ENCODE results near the gene FNDC7. TPM values are rescaled to one million over a fixed set of nuclear protein-coding genes. Genes with fewer than 3 reads are reported as not detected.
"Not testable (repeated sequence)": the region's sequence is repeated elsewhere in the genome, so short reads cannot be mapped to it uniquely, and the experiment has no call there.

The FNDC7 gene
- total RNA-seq, 1 donor from 2014 or later: under 0.01 TPM

DNA sequence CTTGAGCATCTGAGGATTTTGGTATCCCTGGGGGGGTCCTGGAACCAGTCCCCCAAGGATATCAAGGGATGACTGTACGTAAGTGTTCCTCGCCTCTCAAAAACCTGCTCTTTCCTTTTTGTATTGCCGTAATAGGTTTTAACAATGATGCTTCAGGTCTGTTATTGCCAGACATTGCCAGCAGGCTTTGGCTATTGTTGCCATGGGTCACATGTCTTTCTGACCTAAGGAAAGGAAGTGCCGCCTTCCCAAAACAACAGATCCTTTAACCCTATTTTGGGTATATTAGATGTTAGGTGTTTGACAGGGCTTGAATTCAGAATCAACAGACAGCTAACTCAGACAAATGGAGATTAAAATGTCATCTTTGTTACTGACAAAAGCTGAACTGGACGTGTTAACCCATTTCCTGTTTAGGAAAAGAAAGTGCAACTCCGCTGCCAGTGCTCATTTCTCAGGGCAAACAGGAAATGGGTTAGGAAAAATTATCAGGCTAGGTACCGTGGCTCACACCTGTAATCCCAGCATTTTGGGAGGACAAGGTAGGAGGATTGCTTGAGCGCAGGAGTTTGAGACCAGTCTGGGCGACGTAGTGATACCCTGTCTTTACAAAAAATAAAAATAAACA lies 33.0 kb upstream of the FNDC7 start:
- DNase-seq (ENCODE audit: low read depth): no peak
- TF ChIP-seq, protein P1, sequence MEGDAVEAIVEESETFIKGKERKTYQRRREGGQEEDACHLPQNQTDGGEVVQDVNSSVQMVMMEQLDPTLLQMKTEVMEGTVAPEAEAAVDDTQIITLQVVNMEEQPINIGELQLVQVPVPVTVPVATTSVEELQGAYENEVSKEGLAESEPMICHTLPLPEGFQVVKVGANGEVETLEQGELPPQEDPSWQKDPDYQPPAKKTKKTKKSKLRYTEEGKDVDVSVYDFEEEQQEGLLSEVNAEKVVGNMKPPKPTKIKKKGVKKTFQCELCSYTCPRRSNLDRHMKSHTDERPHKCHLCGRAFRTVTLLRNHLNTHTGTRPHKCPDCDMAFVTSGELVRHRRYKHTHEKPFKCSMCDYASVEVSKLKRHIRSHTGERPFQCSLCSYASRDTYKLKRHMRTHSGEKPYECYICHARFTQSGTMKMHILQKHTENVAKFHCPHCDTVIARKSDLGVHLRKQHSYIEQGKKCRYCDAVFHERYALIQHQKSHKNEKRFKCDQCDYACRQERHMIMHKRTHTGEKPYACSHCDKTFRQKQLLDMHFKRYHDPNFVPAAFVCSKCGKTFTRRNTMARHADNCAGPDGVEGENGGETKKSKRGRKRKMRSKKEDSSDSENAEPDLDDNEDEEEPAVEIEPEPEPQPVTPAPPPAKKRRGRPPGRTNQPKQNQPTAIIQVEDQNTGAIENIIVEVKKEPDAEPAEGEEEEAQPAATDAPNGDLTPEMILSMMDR (IDR thresholded peaks at IDR 0.05; ENCODE audit: insufficient read depth, low read length, severe bottlenecking): no peak
- Histone ChIP-seq H3K27me3 (ENCODE audit: control insufficient read depth, insufficient read depth, low read length) (no peaks in the 10 kb centered on the region), H3K4me3 (ENCODE audit: low read depth, low read length) (no peak overlapping the region), H3K36me3 (ENCODE audit: control insufficient read depth, insufficient read depth, low read length) (no peaks in the 10 kb centered on the region)
- FAIRE-seq: no peak

DNA sequence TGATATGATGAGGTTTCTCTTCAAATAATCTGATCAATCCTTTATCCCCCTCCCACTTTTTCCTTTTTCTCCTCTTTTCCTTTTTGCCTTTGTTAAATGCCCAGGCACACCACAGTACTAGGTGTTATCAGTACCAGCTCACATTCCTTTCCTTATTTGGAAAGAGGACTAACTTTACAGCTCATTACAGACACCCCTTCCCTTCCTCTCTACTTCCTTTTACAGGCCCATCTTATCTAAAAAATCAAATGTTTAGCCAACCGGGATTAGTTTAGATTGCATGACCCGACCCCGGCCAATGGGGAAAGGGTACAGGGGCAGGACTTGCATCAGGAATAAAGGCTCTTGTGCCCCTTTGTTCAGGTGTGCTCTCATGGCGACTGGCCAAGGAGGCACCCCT lies 31.0 kb upstream of the FNDC7 start:
- not testable (repeated sequence) for H3K36me3 ChIP-seq (ENCODE audit: control insufficient read depth, insufficient read depth, low read length); H3K4me3 ChIP-seq (ENCODE audit: low read depth, low read length); FAIRE-seq; H3K27me3 ChIP-seq (ENCODE audit: control insufficient read depth, insufficient read depth, low read length)
- peak; percentile 19 for DNase-seq (ENCODE audit: low read depth)

DNA sequence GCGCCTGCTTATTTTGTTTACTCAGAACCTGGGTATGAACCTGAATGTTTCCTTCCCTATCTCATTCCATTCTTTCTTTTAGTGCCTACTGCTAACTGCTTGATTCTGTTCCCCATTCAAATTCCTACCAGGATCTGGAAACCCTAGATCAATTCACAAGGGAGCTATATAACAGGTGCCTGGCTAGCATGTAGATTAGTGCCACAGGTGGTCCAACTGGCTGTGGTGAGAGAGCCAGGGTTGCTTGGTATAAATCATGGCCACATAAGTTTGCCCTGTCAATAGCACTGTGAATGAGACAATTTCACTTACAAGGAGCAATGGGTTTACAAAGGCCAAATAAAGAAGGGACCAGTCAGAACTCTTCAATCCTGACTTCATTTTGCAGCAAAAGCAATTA lies 27.2 kb upstream of the FNDC7 start:
- TF ChIP-seq, protein P1 (IDR thresholded peaks at IDR 0.05; ENCODE audit: insufficient read depth, low read length, severe bottlenecking): no peak

DNA sequence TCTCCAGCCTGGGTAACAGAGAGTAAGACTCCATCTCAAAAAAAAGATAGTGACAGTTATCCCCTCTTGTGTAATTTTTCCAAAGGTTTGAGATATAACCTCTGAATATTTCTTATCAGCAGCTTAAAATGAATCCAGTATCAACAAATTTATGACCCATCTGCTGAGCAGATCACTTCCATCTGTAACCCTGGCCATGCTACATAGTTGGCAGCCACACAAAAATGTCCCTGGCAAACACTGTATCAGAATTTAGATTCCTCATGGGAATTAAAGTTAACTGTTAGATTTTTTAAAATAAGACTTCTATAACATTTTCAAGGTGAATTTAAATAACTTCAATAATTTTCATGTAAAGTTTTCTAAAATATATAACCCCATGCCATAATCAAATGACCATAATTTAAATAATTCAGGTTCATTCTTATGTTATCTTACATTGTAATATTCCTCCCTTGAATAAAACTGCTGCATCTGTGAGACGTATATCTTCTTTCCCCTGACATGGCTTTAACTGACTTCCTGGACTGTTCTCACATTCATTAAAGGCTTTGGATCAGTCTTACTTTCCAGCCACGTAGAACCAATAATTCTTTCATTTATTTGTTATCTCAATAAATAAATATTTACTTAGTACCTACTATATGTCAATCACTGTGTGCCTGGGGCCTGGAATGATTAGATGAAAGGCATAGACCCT lies 25.9 kb upstream of the FNDC7 start:
- DNase-seq (ENCODE audit: low read depth) (no peak), FAIRE-seq (no peak)
- Histone ChIP-seq H3K4me3 (ENCODE audit: low read depth, low read length) (no peak overlapping the region), H3K27me3 (ENCODE audit: control insufficient read depth, insufficient read depth, low read length) (no peaks in the 10 kb centered on the region), H3K36me3 (ENCODE audit: control insufficient read depth, insufficient read depth, low read length) (no peaks in the 10 kb centered on the region)
- TF ChIP-seq, protein P1 (IDR thresholded peaks at IDR 0.05; ENCODE audit: insufficient read depth, low read length, severe bottlenecking): no peak

More for the DNA sequence above, 27.2 kb upstream of the FNDC7 start:
- H3K27me3 ChIP-seq (ENCODE audit: control insufficient read depth, insufficient read depth, low read length): no peaks in the 10 kb centered on the region
- DNase-seq (ENCODE audit: low read depth) (no peak), FAIRE-seq (no peak)
- H3K4me3 ChIP-seq (ENCODE audit: low read depth, low read length): no peak overlapping the region
- H3K36me3 ChIP-seq (ENCODE audit: control insufficient read depth, insufficient read depth, low read length): no peaks in the 10 kb centered on the region

DNA sequence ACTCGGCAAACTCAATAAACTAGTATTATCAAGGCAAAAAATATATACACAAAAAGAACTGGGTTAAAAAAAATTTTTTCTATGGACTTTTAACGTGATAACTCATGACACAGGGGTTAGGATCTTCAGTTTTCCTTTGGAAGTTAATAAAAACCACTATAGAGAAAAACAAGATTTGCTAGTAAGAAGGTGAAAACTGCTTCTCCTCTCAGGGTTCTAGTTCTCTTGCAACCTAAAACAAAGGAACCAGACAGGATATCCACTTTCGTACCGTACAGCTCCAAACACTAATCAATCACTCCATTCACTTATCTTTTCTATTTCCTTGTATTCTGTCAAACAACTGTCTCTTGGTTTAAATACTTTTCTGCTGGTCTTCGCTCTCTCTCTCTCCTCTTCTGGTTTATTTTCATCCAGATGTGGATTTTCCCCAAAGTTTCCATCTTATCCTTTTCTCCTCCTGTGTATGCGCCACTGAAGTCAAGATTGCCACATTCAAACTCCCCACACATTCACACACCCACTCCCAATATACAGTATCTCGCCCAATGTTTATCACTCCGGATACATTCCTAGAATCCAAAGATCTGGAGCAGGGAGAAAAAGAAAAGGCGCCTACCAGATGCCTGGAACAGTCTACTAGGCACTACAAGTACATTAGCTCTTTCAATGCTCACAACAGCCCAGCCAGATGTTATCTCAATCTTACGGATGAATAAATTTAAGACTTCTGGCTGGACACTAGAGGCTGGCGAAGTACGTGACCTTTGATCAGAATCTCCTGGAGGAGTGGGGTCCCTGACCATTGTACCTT lies 21.4 kb upstream of the FNDC7 start:
- peak overlapping the region; percentile 71 for H3K4me3 ChIP-seq (ENCODE audit: low read depth, low read length)
- DNase-seq (ENCODE audit: low read depth) (peak; percentile 6), FAIRE-seq (no peak)
- peaks cover 1% of the 10 kb centered on the region for H3K36me3 ChIP-seq (ENCODE audit: control insufficient read depth, insufficient read depth, low read length)
- H3K27me3 ChIP-seq (ENCODE audit: control insufficient read depth, insufficient read depth, low read length): no peaks in the 10 kb centered on the region
- TF ChIP-seq, protein P1 (IDR thresholded peaks at IDR 0.05; ENCODE audit: insufficient read depth, low read length, severe bottlenecking): no peak
